Measurements from ENCODE around the gene TBXA2R.

GRCh38 chr19:3606174-3606689, 443 bp downstream of the TBXA2R start:
- TF ChIP-seq CTCF (IDR thresholded peaks at IDR 0.05; ENCODE audit: poor library complexity) (no peak), EZH2 (IDR thresholded peaks at IDR 0.05; ENCODE audit: borderline replicate concordance) (no peak)
